Measurements from ENCODE around the gene HSPA2.
"Not testable (repeated sequence)": the region's sequence is repeated elsewhere in the genome, so short reads cannot be mapped to it uniquely, and the experiment has no call there.

The HSPA2 gene

GRCh38 chr14:64561631-64562030 is 21.1 kb downstream of the HSPA2 start:
- H3K4me1 Mint-ChIP-seq (ENCODE audit: low read depth): peaks cover 5% of the 10 kb centered on the region
- no peak overlapping the region for H3K4me3 Mint-ChIP-seq
- no peaks in the 10 kb centered on the region for H3K9me3 Mint-ChIP-seq
- no peaks in the 10 kb centered on the region for H3K36me3 Mint-ChIP-seq (ENCODE audit: low read depth)
- H3K27me3 Mint-ChIP-seq (ENCODE audit: low read depth): peaks cover 25% of the 10 kb centered on the region
- H3K27ac Mint-ChIP-seq: no peak overlapping the region
- no peak for DNase-seq (ENCODE audit: low spot score)

- Mint-ChIP-seq H3K27me3 (ENCODE audit: low read depth) (peaks cover 29% of the 10 kb centered on the region), H3K27ac (no peak overlapping the region), H3K4me1 (ENCODE audit: low read depth) (peaks cover 5% of the 10 kb centered on the region), H3K4me3 (no peak overlapping the region), H3K36me3 (ENCODE audit: low read depth) (no peaks in the 10 kb centered on the region), H3K9me3 (no peaks in the 10 kb centered on the region)
- no peak for DNase-seq (ENCODE audit: low spot score)
These were observed 21.9 kb downstream of the HSPA2 start for GRCh38 chr14:64562436-64562835.

GRCh38 chr14:64563696-64564095 is 23.2 kb downstream of the HSPA2 start:
- peaks cover 5% of the 10 kb centered on the region for H3K4me1 Mint-ChIP-seq (ENCODE audit: low read depth)
- H3K27me3 Mint-ChIP-seq (ENCODE audit: low read depth): peaks cover 34% of the 10 kb centered on the region
- DNase-seq (ENCODE audit: low spot score): no peak
- no peaks in the 10 kb centered on the region for H3K9me3 Mint-ChIP-seq
- no peaks in the 10 kb centered on the region for H3K36me3 Mint-ChIP-seq (ENCODE audit: low read depth)
- H3K4me3 Mint-ChIP-seq: no peak overlapping the region
- H3K27ac Mint-ChIP-seq: no peak overlapping the region

GRCh38 chr14:64566651-64567122 is 26.1 kb downstream of the HSPA2 start:
- Mint-ChIP-seq H3K27me3 (ENCODE audit: low read depth) (peaks cover 35% of the 10 kb centered on the region), H3K4me3 (no peak overlapping the region), H3K36me3 (ENCODE audit: low read depth) (no peaks in the 10 kb centered on the region), H3K27ac (no peak overlapping the region), H3K9me3 (no peaks in the 10 kb centered on the region), H3K4me1 (ENCODE audit: low read depth) (no peaks in the 10 kb centered on the region)
- DNase-seq (ENCODE audit: low spot score): no peak

- no peaks in the 10 kb centered on the region for H3K4me1 Mint-ChIP-seq (ENCODE audit: low read depth)
- H3K9me3 Mint-ChIP-seq: no peaks in the 10 kb centered on the region
- DNase-seq (ENCODE audit: low spot score): no peak
- no peaks in the 10 kb centered on the region for H3K36me3 Mint-ChIP-seq (ENCODE audit: low read depth)
- H3K27ac Mint-ChIP-seq: no peak overlapping the region
- no peak overlapping the region for H3K4me3 Mint-ChIP-seq
- H3K27me3 Mint-ChIP-seq (ENCODE audit: low read depth): peaks cover 24% of the 10 kb centered on the region
These were observed 28.6 kb downstream of the HSPA2 start for GRCh38 chr14:64569138-64569631.

GRCh38 chr14:64569646-64570045 is 29.1 kb downstream of the HSPA2 start:
- H3K4me3 Mint-ChIP-seq; DNase-seq (ENCODE audit: low spot score); H3K36me3 Mint-ChIP-seq (ENCODE audit: low read depth); H3K9me3 Mint-ChIP-seq; H3K27ac Mint-ChIP-seq; H3K4me1 Mint-ChIP-seq (ENCODE audit: low read depth): not testable (repeated sequence)
- H3K27me3 Mint-ChIP-seq (ENCODE audit: low read depth): peaks cover 21% of the 10 kb centered on the region

- Mint-ChIP-seq H3K36me3 (ENCODE audit: low read depth) (no peaks in the 10 kb centered on the region), H3K4me1 (ENCODE audit: low read depth) (no peaks in the 10 kb centered on the region), H3K9me3 (no peaks in the 10 kb centered on the region), H3K4me3 (no peak overlapping the region), H3K27me3 (ENCODE audit: low read depth) (peaks cover 9% of the 10 kb centered on the region), H3K27ac (no peak overlapping the region)
- no peak for DNase-seq (ENCODE audit: low spot score)
These were observed 32.0 kb downstream of the HSPA2 start for GRCh38 chr14:64572386-64573104.

- DNase-seq (ENCODE audit: low spot score): no peak
These were observed 32.6 kb downstream of the HSPA2 start for GRCh38 chr14:64573109-64573508.

GRCh38 chr14:64574371-64575107 is 34.0 kb downstream of the HSPA2 start:
- no peak overlapping the region for H3K27ac Mint-ChIP-seq

More at GRCh38 chr14:64573109-64573508, 32.6 kb downstream of the HSPA2 start:
- peaks cover 9% of the 10 kb centered on the region for H3K27me3 Mint-ChIP-seq (ENCODE audit: low read depth)
- no peaks in the 10 kb centered on the region for H3K36me3 Mint-ChIP-seq (ENCODE audit: low read depth)
- H3K4me3 Mint-ChIP-seq: no peak overlapping the region
- H3K27ac Mint-ChIP-seq: no peak overlapping the region
- no peaks in the 10 kb centered on the region for H3K9me3 Mint-ChIP-seq
- no peaks in the 10 kb centered on the region for H3K4me1 Mint-ChIP-seq (ENCODE audit: low read depth)

GRCh38 chr14:64577211-64577610 is 36.7 kb downstream of the HSPA2 start:
- Mint-ChIP-seq H3K9me3 (no peaks in the 10 kb centered on the region), H3K27ac (no peak overlapping the region), H3K36me3 (ENCODE audit: low read depth) (no peaks in the 10 kb centered on the region), H3K27me3 (ENCODE audit: low read depth) (peaks cover 3% of the 10 kb centered on the region), H3K4me1 (ENCODE audit: low read depth) (no peaks in the 10 kb centered on the region), H3K4me3 (no peak overlapping the region)
- DNase-seq (ENCODE audit: low spot score): no peak

More at GRCh38 chr14:64574371-64575107, 34.0 kb downstream of the HSPA2 start:
- Mint-ChIP-seq H3K4me1 (ENCODE audit: low read depth) (no peaks in the 10 kb centered on the region), H3K27me3 (ENCODE audit: low read depth) (peaks cover 2% of the 10 kb centered on the region), H3K9me3 (no peaks in the 10 kb centered on the region), H3K36me3 (ENCODE audit: low read depth) (no peaks in the 10 kb centered on the region), H3K4me3 (no peak overlapping the region)
- DNase-seq (ENCODE audit: low spot score): no peak

GRCh38 chr14:64580467-64580866 is 39.9 kb downstream of the HSPA2 start:
- H3K36me3 Mint-ChIP-seq (ENCODE audit: low read depth): no peaks in the 10 kb centered on the region
- H3K4me1 Mint-ChIP-seq (ENCODE audit: low read depth): no peaks in the 10 kb centered on the region
- no peak overlapping the region for H3K4me3 Mint-ChIP-seq
- H3K27me3 Mint-ChIP-seq (ENCODE audit: low read depth): peaks cover 3% of the 10 kb centered on the region
- H3K9me3 Mint-ChIP-seq: no peaks in the 10 kb centered on the region
- no peak for DNase-seq (ENCODE audit: low spot score)
- H3K27ac Mint-ChIP-seq: no peak overlapping the region

GRCh38 chr14:64581363-64581762 is 40.8 kb downstream of the HSPA2 start:
- Mint-ChIP-seq H3K9me3 (no peaks in the 10 kb centered on the region), H3K27me3 (ENCODE audit: low read depth) (peaks cover 3% of the 10 kb centered on the region), H3K4me1 (ENCODE audit: low read depth) (no peaks in the 10 kb centered on the region), H3K36me3 (ENCODE audit: low read depth) (no peaks in the 10 kb centered on the region), H3K27ac (no peak overlapping the region), H3K4me3 (no peak overlapping the region)
- DNase-seq (ENCODE audit: low spot score): no peak

- Mint-ChIP-seq H3K27me3 (ENCODE audit: low read depth) (peaks cover 3% of the 10 kb centered on the region), H3K4me1 (ENCODE audit: low read depth) (no peaks in the 10 kb centered on the region), H3K36me3 (ENCODE audit: low read depth) (no peaks in the 10 kb centered on the region), H3K9me3 (no peaks in the 10 kb centered on the region), H3K4me3 (no peak overlapping the region), H3K27ac (no peak overlapping the region)
- DNase-seq (ENCODE audit: low spot score): no peak
These were observed 41.3 kb downstream of the HSPA2 start for GRCh38 chr14:64581817-64582216.

- Mint-ChIP-seq H3K4me3 (no peak overlapping the region), H3K27ac (no peak overlapping the region), H3K9me3 (no peaks in the 10 kb centered on the region), H3K36me3 (ENCODE audit: low read depth) (no peaks in the 10 kb centered on the region), H3K4me1 (ENCODE audit: low read depth) (no peaks in the 10 kb centered on the region), H3K27me3 (ENCODE audit: low read depth) (peaks cover 3% of the 10 kb centered on the region)
- no peak for DNase-seq (ENCODE audit: low spot score)
These were observed 43.6 kb downstream of the HSPA2 start for GRCh38 chr14:64584190-64584589.
